Osteocyte (in vitro differentiated cells): ENCODE measurements around the gene NLGN1. TPM values are rescaled to one million over a fixed set of nuclear protein-coding genes. Genes with fewer than 3 reads are reported as not detected.

ENCODE experiments used
- DNase-seq: peaks from one replicate; pipeline ENCODE4 v3.0.0; 2021; ENCODE audit warnings: mixed read lengths; ENCODE audit not compliant: unreplicated experiment; ENCODE audit errors: extremely low spot score
- H3K27ac Mint-ChIP-seq: one replicate; pipeline ENCODE4 v1.8.0; 2021; ENCODE audit warnings: mild to moderate bottlenecking, mixed read lengths; ENCODE audit not compliant: unreplicated experiment
- H3K27me3 Mint-ChIP-seq: one replicate; pipeline ENCODE4 v1.8.0; 2021; ENCODE audit warnings: mixed read lengths; ENCODE audit not compliant: unreplicated experiment
- H3K36me3 Mint-ChIP-seq: one replicate; pipeline ENCODE4 v1.8.0; 2021; ENCODE audit warnings: mixed read lengths; ENCODE audit not compliant: unreplicated experiment
- H3K4me1 Mint-ChIP-seq: one replicate; pipeline ENCODE4 v1.8.0; 2021; ENCODE audit warnings: mixed read lengths; ENCODE audit not compliant: unreplicated experiment
- H3K4me3 Mint-ChIP-seq: one replicate; pipeline ENCODE4 v1.8.0; 2021; ENCODE audit warnings: mild to moderate bottlenecking, moderate library complexity, mixed read lengths; ENCODE audit not compliant: unreplicated experiment
- H3K9me3 Mint-ChIP-seq: one replicate; pipeline ENCODE4 v1.8.0; 2021; ENCODE audit warnings: mixed read lengths; ENCODE audit not compliant: unreplicated experiment
- total RNA-seq: library from RNA; stranded (reverse); gene quantifications from 2 replicates; pipeline ENCODE4 v1.2.1, GENCODE V29; 2021
- TF ChIP-seq, protein P1 (sequence below): fragments of 200-600 bp; sonication (generic); IDR thresholded peaks from 2 replicates; pipeline ENCODE4 v1.5.0; 2021; ENCODE audit warnings: antibody characterized with exemption, mild to moderate bottlenecking, moderate library complexity

NLGN1 gene
- total RNA-seq, 1 donor from 2014 or later, result 3.9 TPM

DNA sequence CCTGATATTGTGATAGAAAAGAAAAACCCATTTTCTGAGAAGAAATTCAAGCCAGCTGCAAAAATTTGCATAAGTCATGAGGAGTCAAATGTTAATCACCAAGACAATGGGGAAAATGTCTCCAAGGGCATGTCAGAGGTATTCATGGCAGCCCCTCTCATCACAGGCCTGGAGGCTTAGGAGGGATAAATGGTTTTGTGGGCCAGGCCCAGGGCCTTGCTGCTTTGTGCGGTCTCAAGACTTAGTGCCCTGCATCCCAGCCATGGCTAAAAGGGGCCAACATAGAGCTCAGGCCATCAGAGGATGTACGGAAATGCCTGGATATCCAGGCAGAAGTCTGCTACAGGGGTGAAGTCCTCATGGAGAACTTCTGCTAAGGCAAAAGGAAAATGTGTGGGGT lies 631.1 kb downstream of the NLGN1 start:
- no peaks in the 10 kb centered on the region for H3K36me3 Mint-ChIP-seq
- no peaks in the 10 kb centered on the region for H3K4me1 Mint-ChIP-seq
- DNase-seq, result no peak
- no peaks in the 10 kb centered on the region for H3K27me3 Mint-ChIP-seq
- H3K4me3 Mint-ChIP-seq, result no peak overlapping the region
- H3K9me3 Mint-ChIP-seq, result peaks cover 4% of the 10 kb centered on the region
- H3K27ac Mint-ChIP-seq, result no peak overlapping the region
- TF ChIP-seq, protein P1, sequence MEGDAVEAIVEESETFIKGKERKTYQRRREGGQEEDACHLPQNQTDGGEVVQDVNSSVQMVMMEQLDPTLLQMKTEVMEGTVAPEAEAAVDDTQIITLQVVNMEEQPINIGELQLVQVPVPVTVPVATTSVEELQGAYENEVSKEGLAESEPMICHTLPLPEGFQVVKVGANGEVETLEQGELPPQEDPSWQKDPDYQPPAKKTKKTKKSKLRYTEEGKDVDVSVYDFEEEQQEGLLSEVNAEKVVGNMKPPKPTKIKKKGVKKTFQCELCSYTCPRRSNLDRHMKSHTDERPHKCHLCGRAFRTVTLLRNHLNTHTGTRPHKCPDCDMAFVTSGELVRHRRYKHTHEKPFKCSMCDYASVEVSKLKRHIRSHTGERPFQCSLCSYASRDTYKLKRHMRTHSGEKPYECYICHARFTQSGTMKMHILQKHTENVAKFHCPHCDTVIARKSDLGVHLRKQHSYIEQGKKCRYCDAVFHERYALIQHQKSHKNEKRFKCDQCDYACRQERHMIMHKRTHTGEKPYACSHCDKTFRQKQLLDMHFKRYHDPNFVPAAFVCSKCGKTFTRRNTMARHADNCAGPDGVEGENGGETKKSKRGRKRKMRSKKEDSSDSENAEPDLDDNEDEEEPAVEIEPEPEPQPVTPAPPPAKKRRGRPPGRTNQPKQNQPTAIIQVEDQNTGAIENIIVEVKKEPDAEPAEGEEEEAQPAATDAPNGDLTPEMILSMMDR, result no peak

DNA sequence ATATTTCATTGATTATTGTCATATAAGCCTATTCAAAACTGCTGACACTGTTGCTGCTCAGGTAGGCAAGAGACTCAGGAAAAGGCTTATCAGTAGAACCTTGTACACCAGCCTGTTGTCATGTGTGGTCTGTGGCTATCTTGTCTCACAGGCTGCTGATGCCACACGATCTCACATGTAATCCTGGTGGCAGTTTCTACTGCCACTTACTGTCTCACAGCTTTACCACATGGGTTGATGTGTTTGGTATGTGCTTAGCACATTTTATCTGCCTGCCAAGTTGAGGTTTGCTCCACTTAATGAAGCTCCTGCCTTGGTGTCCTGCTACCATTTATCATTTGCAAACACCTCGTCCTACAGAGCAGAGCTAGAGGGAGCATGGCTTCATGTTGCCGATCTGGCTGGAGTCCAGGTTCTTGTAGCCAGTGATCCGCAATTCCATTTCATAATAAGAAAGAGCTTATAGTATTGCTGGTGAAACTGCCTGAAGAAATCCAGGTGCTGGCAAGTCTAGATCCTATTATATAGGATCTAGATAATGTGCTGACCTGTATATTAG lies 637.9 kb downstream of the NLGN1 start:
- TF ChIP-seq, protein P1, result no peak
- DNase-seq, result no peak
- no peaks in the 10 kb centered on the region for H3K27me3 Mint-ChIP-seq
- H3K9me3 Mint-ChIP-seq, result no peaks in the 10 kb centered on the region
- no peaks in the 10 kb centered on the region for H3K36me3 Mint-ChIP-seq
- H3K4me3 Mint-ChIP-seq, result no peak overlapping the region
- no peak overlapping the region for H3K27ac Mint-ChIP-seq
- no peaks in the 10 kb centered on the region for H3K4me1 Mint-ChIP-seq

DNA sequence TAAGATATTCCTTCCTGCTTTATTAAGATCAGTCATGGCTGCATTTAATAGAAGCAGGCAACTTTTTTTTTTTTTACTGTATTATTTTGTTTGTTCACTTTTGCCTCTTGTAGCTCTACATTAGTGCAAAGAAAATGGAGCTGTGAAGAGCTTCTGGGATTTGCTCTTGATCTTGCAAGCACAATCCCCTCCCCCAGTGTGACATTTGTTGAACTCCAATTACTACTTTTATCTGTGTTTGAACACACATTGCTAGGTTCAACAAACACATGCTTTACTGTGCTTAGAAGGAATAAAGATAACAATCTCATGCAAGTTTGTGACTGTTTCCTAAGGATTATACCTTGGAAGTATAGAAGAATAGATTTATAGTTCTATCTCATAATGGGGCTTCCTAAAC lies 648.8 kb downstream of the NLGN1 start:
- H3K4me1 Mint-ChIP-seq, result no peaks in the 10 kb centered on the region
- no peak for DNase-seq
- H3K27me3 Mint-ChIP-seq, result no peaks in the 10 kb centered on the region
- TF ChIP-seq, protein P1, result no peak
- H3K4me3 Mint-ChIP-seq, result no peak overlapping the region
- H3K9me3 Mint-ChIP-seq, result peaks cover 5% of the 10 kb centered on the region
- H3K27ac Mint-ChIP-seq, result no peak overlapping the region
- H3K36me3 Mint-ChIP-seq, result no peaks in the 10 kb centered on the region

DNA sequence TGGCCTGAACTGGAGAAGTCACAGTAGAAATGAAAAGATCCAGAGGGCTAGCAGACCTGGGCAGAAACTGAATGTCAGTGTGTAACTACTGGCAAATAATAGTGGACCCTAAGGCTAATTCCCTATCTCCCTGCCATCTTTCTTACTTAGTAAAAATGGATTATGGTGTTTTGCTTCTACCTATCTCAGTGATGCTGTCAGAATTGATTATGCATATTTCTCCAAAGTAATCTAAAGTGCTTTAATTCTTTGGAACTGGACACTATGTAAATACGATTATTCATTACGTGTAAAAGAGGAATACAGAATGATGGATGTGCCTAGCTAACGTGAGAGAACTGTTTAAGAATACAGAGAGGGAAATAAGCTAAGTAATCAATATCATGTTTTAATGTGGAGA lies 651.9 kb downstream of the NLGN1 start:
- Mint-ChIP-seq H3K9me3 (peaks cover 5% of the 10 kb centered on the region), H3K4me3 (no peak overlapping the region), H3K27ac (no peak overlapping the region), H3K4me1 (no peaks in the 10 kb centered on the region), H3K36me3 (no peaks in the 10 kb centered on the region), H3K27me3 (no peaks in the 10 kb centered on the region)
- DNase-seq, result no peak
- TF ChIP-seq, protein P1, result no peak

DNA sequence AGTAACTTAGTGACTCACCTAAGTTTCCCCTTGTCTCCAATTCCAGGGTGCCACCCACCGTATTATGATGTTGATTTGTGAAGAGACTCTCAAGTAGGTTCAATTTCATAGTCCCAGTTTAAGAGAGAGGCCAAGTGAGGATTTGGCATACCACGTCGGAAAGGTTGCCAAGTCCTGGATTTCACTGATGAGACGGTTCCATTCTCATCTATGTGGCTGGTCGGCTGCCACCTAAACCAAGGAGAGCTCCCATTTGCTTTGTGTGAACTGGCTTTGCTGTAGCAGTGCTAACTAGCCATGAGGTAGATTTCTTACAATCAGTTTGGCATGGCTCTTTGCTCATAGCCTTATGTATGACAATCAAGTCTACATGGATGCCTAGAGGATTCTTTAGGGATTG lies 653.6 kb downstream of the NLGN1 start:
- H3K27ac Mint-ChIP-seq, result no peak overlapping the region
- no peaks in the 10 kb centered on the region for H3K36me3 Mint-ChIP-seq
- H3K4me1 Mint-ChIP-seq, result no peaks in the 10 kb centered on the region
- no peaks in the 10 kb centered on the region for H3K9me3 Mint-ChIP-seq
- DNase-seq, result no peak
- TF ChIP-seq, protein P1, result no peak
- H3K27me3 Mint-ChIP-seq, result no peaks in the 10 kb centered on the region
- H3K4me3 Mint-ChIP-seq, result no peak overlapping the region
